ENCODE results near the gene MPP3.

MPP3 gene

GRCh38 chr17:43784628-43785101, 48.3 kb downstream of the MPP3 start:
- TF ChIP-seq GATA3 (IDR thresholded peaks at IDR 0.05; ENCODE audit: low read depth, low read length) (no peak), GATA2 (IDR thresholded peaks at IDR 0.05; ENCODE audit: low read depth, low read length) (no peak)

GRCh38 chr17:43784068-43784467, 48.9 kb downstream of the MPP3 start:
- TF ChIP-seq GATA3 (IDR thresholded peaks at IDR 0.05; ENCODE audit: low read depth, low read length) (no peak), GATA2 (IDR thresholded peaks at IDR 0.05; ENCODE audit: low read depth, low read length) (no peak)

- no peak for TF ChIP-seq GATA3 (IDR thresholded peaks at IDR 0.05; ENCODE audit: low read depth, low read length)
- TF ChIP-seq GATA2 (IDR thresholded peaks at IDR 0.05; ENCODE audit: low read depth, low read length): no peak
Observed at GRCh38 chr17:43782913-43783680, 49.8 kb downstream of the MPP3 start.

- TF ChIP-seq GATA3 (IDR thresholded peaks at IDR 0.05; ENCODE audit: low read depth, low read length) (no peak), GATA2 (IDR thresholded peaks at IDR 0.05; ENCODE audit: low read depth, low read length) (no peak)
Observed at GRCh38 chr17:43780135-43780534, 52.8 kb downstream of the MPP3 start, which contains the start of gene CFAP97D1. TSS of gene CFAP97D1 (plus strand) at chr17:43780435. CDS start at chr17:43780463, 28 bp downstream.

- TF ChIP-seq GATA2 (IDR thresholded peaks at IDR 0.05; ENCODE audit: low read depth, low read length) (no peak), GATA3 (IDR thresholded peaks at IDR 0.05; ENCODE audit: low read depth, low read length) (no peak)
Observed at GRCh38 chr17:43779145-43780125, 53.5 kb downstream of the MPP3 start.

- TF ChIP-seq GATA2 (IDR thresholded peaks at IDR 0.05; ENCODE audit: low read depth, low read length) (no peak), GATA3 (IDR thresholded peaks at IDR 0.05; ENCODE audit: low read depth, low read length) (no peak)
Observed at GRCh38 chr17:43778337-43779144, 54.4 kb downstream of the MPP3 start, which contains the start of gene DUSP3. TSS of gene DUSP3 (minus strand) at chr17:43778977. CDS start at chr17:43778924, 53 bp downstream.

GRCh38 chr17:43774304-43775250, 58.4 kb downstream of the MPP3 start:
- TF ChIP-seq GATA2 (IDR thresholded peaks at IDR 0.05; ENCODE audit: low read depth, low read length) (no peak), GATA3 (IDR thresholded peaks at IDR 0.05; ENCODE audit: low read depth, low read length) (no peak)

GRCh38 chr17:43772877-43773648, 59.9 kb downstream of the MPP3 start:
- TF ChIP-seq GATA3 (IDR thresholded peaks at IDR 0.05; ENCODE audit: low read depth, low read length) (no peak), GATA2 (IDR thresholded peaks at IDR 0.05; ENCODE audit: low read depth, low read length) (no peak)

GRCh38 chr17:43771463-43771862, 61.5 kb downstream of the MPP3 start:
- TF ChIP-seq GATA2 (IDR thresholded peaks at IDR 0.05; ENCODE audit: low read depth, low read length): no peak
- no peak for TF ChIP-seq GATA3 (IDR thresholded peaks at IDR 0.05; ENCODE audit: low read depth, low read length)

GRCh38 chr17:43770957-43771356, 62.0 kb downstream of the MPP3 start:
- no peak for TF ChIP-seq GATA2 (IDR thresholded peaks at IDR 0.05; ENCODE audit: low read depth, low read length)
- TF ChIP-seq GATA3 (IDR thresholded peaks at IDR 0.05; ENCODE audit: low read depth, low read length): no peak

GRCh38 chr17:43769859-43770258, 63.1 kb downstream of the MPP3 start:
- no peak for TF ChIP-seq GATA3 (IDR thresholded peaks at IDR 0.05; ENCODE audit: low read depth, low read length)
- no peak for TF ChIP-seq GATA2 (IDR thresholded peaks at IDR 0.05; ENCODE audit: low read depth, low read length)

- TF ChIP-seq GATA3 (IDR thresholded peaks at IDR 0.05; ENCODE audit: low read depth, low read length) (no peak), GATA2 (IDR thresholded peaks at IDR 0.05; ENCODE audit: low read depth, low read length) (no peak)
Observed at GRCh38 chr17:43769426-43769825, 63.5 kb downstream of the MPP3 start.

Measured in SH-SY5Y (cell line).